GM18517 (cell line): Measurements from ENCODE around the gene NRG3.

ENCODE experiments used
- ATAC-seq: cut with Tn5 transposase; IDR thresholded peaks from one replicate; pipeline ENCODE4 v1.9.1; 2021; ENCODE audit warnings: mild to moderate bottlenecking, moderate library complexity; ENCODE audit not compliant: unreplicated experiment

NRG3 gene

GRCh38 chr10:82084496-82084895 lies 209.5 kb downstream of the NRG3 start:
- no peak for ATAC-seq

- ATAC-seq, result no peak
Observed at GRCh38 chr10:82084904-82085303, 209.9 kb downstream of the NRG3 start.

- ATAC-seq, result no peak
Observed at GRCh38 chr10:82089327-82089726, 214.3 kb downstream of the NRG3 start.

- no peak for ATAC-seq
Observed at GRCh38 chr10:82091413-82091812, 216.4 kb downstream of the NRG3 start.

GRCh38 chr10:82092111-82092510 lies 217.1 kb downstream of the NRG3 start:
- no peak for ATAC-seq

- ATAC-seq, result no peak
Observed at GRCh38 chr10:82124713-82125112, 249.7 kb downstream of the NRG3 start.

GRCh38 chr10:82128527-82128926 lies 253.5 kb downstream of the NRG3 start:
- no peak for ATAC-seq

GRCh38 chr10:82136103-82136502 lies 261.1 kb downstream of the NRG3 start:
- no peak for ATAC-seq

GRCh38 chr10:82144153-82144552 lies 269.2 kb downstream of the NRG3 start:
- ATAC-seq, result no peak

- ATAC-seq, result no peak
Observed at GRCh38 chr10:82148764-82149163, 273.8 kb downstream of the NRG3 start.

- no peak for ATAC-seq
Observed at GRCh38 chr10:82149674-82150073, 274.7 kb downstream of the NRG3 start.

- ATAC-seq, result no peak
Observed at GRCh38 chr10:82150123-82150900, 275.3 kb downstream of the NRG3 start.

- no peak for ATAC-seq
Observed at GRCh38 chr10:82160307-82160706, 285.3 kb downstream of the NRG3 start.

GRCh38 chr10:82161264-82161663 lies 286.3 kb downstream of the NRG3 start:
- ATAC-seq, result no peak

- ATAC-seq, result no peak
Observed at GRCh38 chr10:82162549-82163195, 287.7 kb downstream of the NRG3 start.

GRCh38 chr10:82171899-82172298 lies 296.9 kb downstream of the NRG3 start:
- ATAC-seq, result no peak

GRCh38 chr10:82176587-82176986 lies 301.6 kb downstream of the NRG3 start:
- no peak for ATAC-seq

- ATAC-seq, result no peak
Observed at GRCh38 chr10:82190432-82191260, 315.7 kb downstream of the NRG3 start.

GRCh38 chr10:82191653-82192052 lies 316.7 kb downstream of the NRG3 start:
- no peak for ATAC-seq

- no peak for ATAC-seq
Observed at GRCh38 chr10:82192665-82193064, 317.7 kb downstream of the NRG3 start.

GRCh38 chr10:82194419-82194818 lies 319.4 kb downstream of the NRG3 start:
- no peak for ATAC-seq

- ATAC-seq, result no peak
Observed at GRCh38 chr10:82206831-82207230, 331.8 kb downstream of the NRG3 start.
